ENCODE results near the gene GPR180.

Gene GPR180

DNA sequence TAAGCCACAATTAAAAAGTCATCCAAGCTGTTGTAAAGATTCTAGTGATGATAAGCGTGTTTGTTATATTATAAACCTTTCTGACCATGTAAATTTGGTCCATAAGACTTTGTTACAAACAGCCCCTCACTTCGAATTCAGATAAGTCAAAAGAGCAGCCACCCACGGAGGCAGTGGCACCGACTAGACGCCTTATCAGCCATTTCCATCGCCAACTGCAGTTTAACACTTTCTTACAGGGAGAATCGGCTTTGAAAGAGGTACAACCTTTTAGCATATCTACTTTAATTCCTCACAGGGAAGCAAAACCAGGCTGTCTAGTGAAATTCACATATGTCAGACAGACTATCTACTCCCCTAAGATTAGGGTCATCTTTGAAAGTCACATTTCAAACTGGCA is 63.2 kb downstream of the GPR180 start:
- no peak for DNase-seq

GRCh38 chr13:94666065-94666464 is 64.4 kb downstream of the GPR180 start:
- H3K4me1 Mint-ChIP-seq (ENCODE audit: low read depth in 2 of 2), result no peaks in the 10 kb centered on the region
- H3K27ac Mint-ChIP-seq, result no peak overlapping the region
- no peak for DNase-seq
- no peaks in the 10 kb centered on the region for H3K36me3 Mint-ChIP-seq (ENCODE audit: insufficient read depth)
- no peak for ATAC-seq (replicated peaks)
- peaks cover 44 to 66% of the 10 kb centered on the region in 2 donors for H3K27me3 Mint-ChIP-seq
- no peak overlapping the region for H3K4me3 Mint-ChIP-seq
- H3K9me3 Mint-ChIP-seq, result no peaks in the 10 kb centered on the region

More for the DNA sequence above, 63.2 kb downstream of the GPR180 start:
- ATAC-seq (replicated peaks), result no peak
- Mint-ChIP-seq H3K9me3 (no peaks in the 10 kb centered on the region), H3K27me3 (peaks cover 53 to 67% of the 10 kb centered on the region in 2 donors), H3K27ac (no peak overlapping the region), H3K4me3 (no peak overlapping the region), H3K4me1 (ENCODE audit: low read depth in 2 of 2) (no peaks in the 10 kb centered on the region), H3K36me3 (ENCODE audit: insufficient read depth) (no peaks in the 10 kb centered on the region)

DNA sequence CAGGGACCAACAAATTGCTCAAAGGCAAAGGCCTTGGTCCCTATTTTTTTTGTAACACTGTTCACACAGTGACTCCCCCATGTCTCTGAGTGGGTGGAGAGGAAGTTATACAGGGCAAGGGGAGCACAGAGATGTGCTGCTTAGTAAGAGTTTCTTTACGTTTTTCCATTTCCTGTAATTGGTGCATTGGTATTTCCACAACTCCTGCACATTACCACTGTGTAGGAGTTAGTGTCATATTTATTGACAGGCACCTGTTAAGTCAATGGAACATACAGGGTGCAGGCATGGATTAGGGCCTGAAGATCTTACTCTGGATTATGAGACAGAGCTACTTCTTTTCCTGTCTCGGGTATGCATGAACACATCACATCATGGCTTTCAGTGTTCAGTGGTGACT is 65.5 kb downstream of the GPR180 start:
- no peak overlapping the region for H3K27ac Mint-ChIP-seq
- ATAC-seq (replicated peaks), result no peak
- H3K27me3 Mint-ChIP-seq, result peaks cover 38 to 64% of the 10 kb centered on the region in 2 donors

GRCh38 chr13:94672400-94672799 is 70.7 kb downstream of the GPR180 start:
- DNase-seq (no peak), ATAC-seq (replicated peaks) (no peak)
- H3K27ac Mint-ChIP-seq, result no peak overlapping the region
- H3K36me3 Mint-ChIP-seq (ENCODE audit: insufficient read depth), result no peaks in the 10 kb centered on the region
- H3K4me1 Mint-ChIP-seq (ENCODE audit: low read depth in 2 of 2), result no peaks in the 10 kb centered on the region
- no peak overlapping the region for H3K4me3 Mint-ChIP-seq
- peaks cover 30 to 49% of the 10 kb centered on the region in 2 donors for H3K27me3 Mint-ChIP-seq
- H3K9me3 Mint-ChIP-seq, result no peaks in the 10 kb centered on the region

More for the DNA sequence above, 65.5 kb downstream of the GPR180 start:
- no peaks in the 10 kb centered on the region for H3K4me1 Mint-ChIP-seq (ENCODE audit: low read depth in 2 of 2)
- no peaks in the 10 kb centered on the region for H3K36me3 Mint-ChIP-seq (ENCODE audit: insufficient read depth)
- H3K4me3 Mint-ChIP-seq, result no peak overlapping the region
- DNase-seq, result no peak
- no peaks in the 10 kb centered on the region for H3K9me3 Mint-ChIP-seq

- Mint-ChIP-seq H3K36me3 (ENCODE audit: insufficient read depth) (no peaks in the 10 kb centered on the region), H3K4me3 (no peak overlapping the region), H3K27me3 (peaks cover 28 to 46% of the 10 kb centered on the region in 2 donors), H3K9me3 (no peaks in the 10 kb centered on the region), H3K27ac (no peak overlapping the region), H3K4me1 (ENCODE audit: low read depth in 2 of 2) (no peaks in the 10 kb centered on the region)
- no peak for ATAC-seq (replicated peaks)
- no peak for DNase-seq
Observed at GRCh38 chr13:94673851-94674250, 72.2 kb downstream of the GPR180 start.

DNA sequence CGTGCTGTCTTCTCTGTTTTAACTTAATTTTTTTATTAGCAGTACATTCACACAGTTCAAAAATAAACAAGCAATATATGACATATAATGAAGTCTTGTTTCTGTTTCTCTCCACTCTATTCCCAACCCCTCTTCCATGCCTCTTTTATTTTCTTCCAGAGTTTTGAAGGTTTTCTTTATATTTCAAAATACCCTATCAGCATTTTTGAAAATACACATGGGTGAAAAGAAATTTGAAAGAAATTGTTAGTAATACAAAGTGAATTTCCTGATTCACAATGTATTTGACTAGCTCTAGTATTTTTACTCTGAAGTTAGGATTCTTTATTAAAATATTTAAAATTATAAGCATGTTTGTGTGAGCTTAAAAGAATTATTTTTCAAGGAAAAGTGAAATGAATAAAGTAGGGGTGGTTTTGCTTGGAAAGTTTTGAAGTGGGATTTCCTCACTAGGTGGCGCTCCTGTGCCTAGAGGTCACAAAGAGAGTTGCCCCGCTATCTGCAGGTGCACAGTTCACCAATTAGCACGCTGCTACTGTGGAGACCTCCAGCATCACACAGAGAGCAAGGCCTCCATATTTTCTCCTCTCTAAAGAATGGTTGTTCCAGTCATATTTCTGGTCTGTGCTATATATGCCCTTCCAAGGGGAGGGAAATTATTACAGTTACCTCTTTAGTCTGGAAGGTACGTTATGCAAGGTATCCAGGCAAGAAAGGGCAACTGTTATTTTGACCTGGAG is 73.1 kb downstream of the GPR180 start:
- no peaks in the 10 kb centered on the region for H3K36me3 Mint-ChIP-seq (ENCODE audit: insufficient read depth)
- H3K27ac Mint-ChIP-seq, result no peak overlapping the region
- peak; percentile 31 for ATAC-seq (replicated peaks)
- DNase-seq, result peak; percentile 3 to 18 (median 4)
- H3K4me3 Mint-ChIP-seq, result no peak overlapping the region
- H3K9me3 Mint-ChIP-seq, result no peaks in the 10 kb centered on the region
- peaks cover 25 to 50% of the 10 kb centered on the region in 2 donors for H3K27me3 Mint-ChIP-seq
- H3K4me1 Mint-ChIP-seq (ENCODE audit: low read depth in 2 of 2), result no peaks in the 10 kb centered on the region

GRCh38 chr13:94677799-94678198 is 76.1 kb downstream of the GPR180 start:
- ATAC-seq (replicated peaks) (no peak), DNase-seq (no peak)
- Mint-ChIP-seq H3K4me3 (no peak overlapping the region), H3K36me3 (ENCODE audit: insufficient read depth) (no peaks in the 10 kb centered on the region), H3K4me1 (ENCODE audit: low read depth in 2 of 2) (no peaks in the 10 kb centered on the region), H3K27me3 (peaks cover 43 to 56% of the 10 kb centered on the region in 2 donors), H3K27ac (no peak overlapping the region), H3K9me3 (no peaks in the 10 kb centered on the region)

GRCh38 chr13:94678845-94679244 is 77.2 kb downstream of the GPR180 start:
- no peak overlapping the region for H3K27ac Mint-ChIP-seq

GRCh38 chr13:94679614-94680013 is 78.0 kb downstream of the GPR180 start:
- Mint-ChIP-seq H3K4me1 (ENCODE audit: low read depth in 2 of 2) (no peaks in the 10 kb centered on the region), H3K9me3 (no peaks in the 10 kb centered on the region), H3K36me3 (ENCODE audit: insufficient read depth) (no peaks in the 10 kb centered on the region), H3K4me3 (no peak overlapping the region), H3K27ac (no peak overlapping the region), H3K27me3 (peaks cover 53 to 56% of the 10 kb centered on the region in 2 donors)
- no peak for ATAC-seq (replicated peaks)
- DNase-seq, result no peak

More at GRCh38 chr13:94678845-94679244, 77.2 kb downstream of the GPR180 start:
- peaks cover 53 to 61% of the 10 kb centered on the region in 2 donors for H3K27me3 Mint-ChIP-seq
- H3K4me1 Mint-ChIP-seq (ENCODE audit: low read depth in 2 of 2), result no peaks in the 10 kb centered on the region
- H3K9me3 Mint-ChIP-seq, result no peaks in the 10 kb centered on the region
- ATAC-seq (replicated peaks), result no peak
- no peak overlapping the region for H3K4me3 Mint-ChIP-seq
- no peak for DNase-seq
- H3K36me3 Mint-ChIP-seq (ENCODE audit: insufficient read depth), result no peaks in the 10 kb centered on the region

GRCh38 chr13:94682229-94682628 is 80.6 kb downstream of the GPR180 start:
- no peaks in the 10 kb centered on the region for H3K4me1 Mint-ChIP-seq (ENCODE audit: low read depth in 2 of 2)
- peaks cover 38 to 44% of the 10 kb centered on the region in 2 donors for H3K27me3 Mint-ChIP-seq
- H3K4me3 Mint-ChIP-seq, result no peak overlapping the region
- H3K36me3 Mint-ChIP-seq (ENCODE audit: insufficient read depth), result no peaks in the 10 kb centered on the region
- no peak overlapping the region for H3K27ac Mint-ChIP-seq
- no peak for ATAC-seq (replicated peaks)
- no peaks in the 10 kb centered on the region for H3K9me3 Mint-ChIP-seq
- no peak for DNase-seq

- DNase-seq, result no peak
- Mint-ChIP-seq H3K27ac (no peak overlapping the region), H3K4me3 (no peak overlapping the region), H3K9me3 (no peaks in the 10 kb centered on the region), H3K27me3 (peaks cover 29 to 34% of the 10 kb centered on the region in 2 donors), H3K36me3 (ENCODE audit: insufficient read depth) (no peaks in the 10 kb centered on the region), H3K4me1 (ENCODE audit: low read depth in 2 of 2) (no peaks in the 10 kb centered on the region)
- no peak for ATAC-seq (replicated peaks)
Observed at GRCh38 chr13:94683409-94683808, 81.8 kb downstream of the GPR180 start.
